ENCODE measurements around the gene PHTF1. TPM values are rescaled to one million over a fixed set of nuclear protein-coding genes. Genes with fewer than 3 reads are reported as not detected.

The PHTF1 gene
- total and polyA plus RNA-seq, 10 of the 15 experiments (the other 5 are each of a cell fraction or from before 2014, with no cell fraction given): 7.8 to 37.6 (median 24.1) TPM

- no peak for TF ChIP-seq IRF3 (IDR thresholded peaks at IDR 0.05)
- TF ChIP-seq SIX5 (IDR thresholded peaks at IDR 0.05; ENCODE audit: low read depth, low read length, severe bottlenecking): no peak
- no peak for TF ChIP-seq SMAD1 (IDR thresholded peaks at IDR 0.05; ENCODE audit: low read depth, partially characterized antibody)
- TF ChIP-seq JUND (IDR thresholded peaks at IDR 0.05; ENCODE audit: low read depth, low read length): no peak
- TF ChIP-seq, protein P1, sequence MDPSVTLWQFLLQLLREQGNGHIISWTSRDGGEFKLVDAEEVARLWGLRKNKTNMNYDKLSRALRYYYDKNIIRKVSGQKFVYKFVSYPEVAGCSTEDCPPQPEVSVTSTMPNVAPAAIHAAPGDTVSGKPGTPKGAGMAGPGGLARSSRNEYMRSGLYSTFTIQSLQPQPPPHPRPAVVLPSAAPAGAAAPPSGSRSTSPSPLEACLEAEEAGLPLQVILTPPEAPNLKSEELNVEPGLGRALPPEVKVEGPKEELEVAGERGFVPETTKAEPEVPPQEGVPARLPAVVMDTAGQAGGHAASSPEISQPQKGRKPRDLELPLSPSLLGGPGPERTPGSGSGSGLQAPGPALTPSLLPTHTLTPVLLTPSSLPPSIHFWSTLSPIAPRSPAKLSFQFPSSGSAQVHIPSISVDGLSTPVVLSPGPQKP (IDR thresholded peaks at IDR 0.05; ENCODE audit: low read depth, low read length): no peak
These were observed 77.5 kb downstream of the PHTF1 start (continued) for GRCh38 chr1:113681596-113682337.

DNA sequence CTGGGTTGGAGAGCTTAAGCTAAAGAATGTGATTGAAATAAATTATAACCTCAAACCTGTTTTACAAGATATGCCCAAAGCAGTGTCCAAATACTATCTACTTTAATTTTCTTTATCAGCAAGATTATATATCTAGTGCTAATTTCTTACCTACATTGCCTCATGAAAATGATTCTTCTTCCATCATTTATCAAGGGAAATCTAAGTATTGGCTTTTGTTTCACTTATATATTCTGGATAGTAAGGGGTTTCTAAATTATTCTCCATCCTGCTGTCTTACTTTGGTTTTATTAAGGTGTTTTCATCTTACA, 81.2 kb downstream of the PHTF1 start:
- RAD21 ChIA-PET (ENCODE audit: unreplicated experiment): interaction anchor here (0.7 to 2.0 kb wide), 6 partner anchors 9 to 605 kb away, joined by 3 to 4 read pairs (median 4); partner anchors contain the start of gene LRIG2
- no peak overlapping the region for H3K27ac ChIP-seq (ENCODE audit: control insufficient read depth, insufficient read depth)
- no peak overlapping the region for H2AFZ ChIP-seq (ENCODE audit: control insufficient read depth, low read depth, low read length)
- H4K20me1 ChIP-seq (ENCODE audit: control insufficient read depth, insufficient read depth): no peaks in the 10 kb centered on the region
- SMC1A ChIA-PET (ENCODE audit: uncharacterized antibody, unreplicated experiment): interaction anchor here (2.1 to 5.0 kb wide), 2 partner anchors 537 to 606 kb away, joined by 6 to 37 read pairs; partner anchors contain the start of gene LRIG2
- no peaks in the 10 kb centered on the region for H3K9me3 ChIP-seq (replicated peaks; ENCODE audit: control insufficient read depth, insufficient read depth, low read length)
- in situ Hi-C loops (cut with MboI): loop anchor here (10.0 kb wide), 1 partner anchor 793 kb away; no protein-coding TSS in a partner anchor
- no peaks in the 10 kb centered on the region for H3K4me1 ChIP-seq (ENCODE audit: control insufficient read depth, insufficient read depth, low read length)
- BruUV-seq (replicated peaks): no TSS peak
- H3K9ac ChIP-seq (ENCODE audit: control insufficient read depth, insufficient read depth, low read length): no peak overlapping the region
- DNase-seq (ENCODE audit: low read depth, low spot score): no peak
- ATAC-seq: no peak
- H3K36me3 ChIP-seq (ENCODE audit: control insufficient read depth in 2 of 2, insufficient read depth in 2 of 2, low read length in 1 of 2): no peaks in the 10 kb centered on the region
- H3K79me2 ChIP-seq (ENCODE audit: control insufficient read depth, insufficient read depth, low read length): no peaks in the 10 kb centered on the region
- CTCF ChIA-PET: interaction anchor here (1.0 to 4.8 kb wide), 6 partner anchors 459 to 963 kb away, joined by 3 to 43 read pairs (median 6); partner anchors contain the start of genes LRIG2 and PPM1J
- POLR2A ChIA-PET: interaction anchor here (1.0 kb wide), 1 partner anchor 605 kb away, joined by 3 read pairs; the partner anchor contains the start of gene LRIG2
- intact Hi-C loops (cut with micrococcal nuclease; ENCODE audit: unreplicated experiment): loop anchor here (1.0 to 5.0 kb wide), 4 partner anchors 287 to 961 kb away; partner anchors contain the start of genes LRIG2, MAGI3 and PPM1J
- no peak overlapping the region for H3K4me3 ChIP-seq
- FAIRE-seq: no peak
- H3K4me2 ChIP-seq (ENCODE audit: control insufficient read depth, insufficient read depth): no peak overlapping the region
- H3K27me3 ChIP-seq (replicated peaks in 1 of 2; ENCODE audit: control insufficient read depth in 2 of 2, insufficient read depth in 2 of 2, low read length in 1 of 2): no peaks in the 10 kb centered on the region
- TF ChIP-seq USF2 (IDR thresholded peaks at IDR 0.05; ENCODE audit: borderline replicate concordance, low read depth, low read length): no peak
- no peak for TF ChIP-seq ZNF217 (IDR thresholded peaks at IDR 0.05)
- TF ChIP-seq IKZF1 (conservative IDR thresholded peaks at IDR 0.05): no peak
- no peak for TF ChIP-seq NKRF (conservative IDR thresholded peaks at IDR 0.05)
- TF ChIP-seq, protein P2, sequence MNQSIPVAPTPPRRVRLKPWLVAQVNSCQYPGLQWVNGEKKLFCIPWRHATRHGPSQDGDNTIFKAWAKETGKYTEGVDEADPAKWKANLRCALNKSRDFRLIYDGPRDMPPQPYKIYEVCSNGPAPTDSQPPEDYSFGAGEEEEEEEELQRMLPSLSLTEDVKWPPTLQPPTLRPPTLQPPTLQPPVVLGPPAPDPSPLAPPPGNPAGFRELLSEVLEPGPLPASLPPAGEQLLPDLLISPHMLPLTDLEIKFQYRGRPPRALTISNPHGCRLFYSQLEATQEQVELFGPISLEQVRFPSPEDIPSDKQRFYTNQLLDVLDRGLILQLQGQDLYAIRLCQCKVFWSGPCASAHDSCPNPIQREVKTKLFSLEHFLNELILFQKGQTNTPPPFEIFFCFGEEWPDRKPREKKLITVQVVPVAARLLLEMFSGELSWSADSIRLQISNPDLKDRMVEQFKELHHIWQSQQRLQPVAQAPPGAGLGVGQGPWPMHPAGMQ (IDR thresholded peaks at IDR 0.05; ENCODE audit: borderline replicate concordance): no peak
- no peak for TF ChIP-seq SREBF2 (IDR thresholded peaks at IDR 0.05; ENCODE audit: low read length)
- no peak for TF ChIP-seq ZNF622 (IDR thresholded peaks at IDR 0.05)
- TF ChIP-seq ESRRA (IDR thresholded peaks at IDR 0.05; ENCODE audit: low read length): no peak
- no peak for TF ChIP-seq ZNF24 (IDR thresholded peaks at IDR 0.05)
- TF ChIP-seq MEF2B (IDR thresholded peaks at IDR 0.05; ENCODE audit: partially characterized antibody, poor library complexity, severe bottlenecking): no peak
